OCI-LY3 (cell line): ENCODE measurements around the gene PRPF6.

ENCODE experiments used
- H2AFZ ChIP-seq: fragments of 200-600, 300-600 bp; shearing (Covaris generic); 2 replicates; pipeline ENCODE4 v1.6.0; 2014; ENCODE audit warnings: antibody characterized with exemption, low read depth, low read length
- H3K27ac ChIP-seq: fragments of 200-600, 300-600 bp; sonication (generic); 2 replicates; pipeline ENCODE4 v1.5.1; 2014; ENCODE audit warnings: mild to moderate bottlenecking, low read length, moderate library complexity, mixed read lengths
- H3K27me3 ChIP-seq: fragments of 200-600, 300-600 bp; sonication (generic); 2 replicates; pipeline ENCODE4 v1.6.1; 2014; ENCODE audit warnings: low read depth, low read length, mixed read lengths
- H3K36me3 ChIP-seq: fragments of 200-600, 300-600 bp; sonication (generic); replicated peaks from 2 replicates; pipeline ENCODE3; 2014; ENCODE audit warnings: low read depth, low read length, mixed read lengths
- H3K4me1 ChIP-seq: fragments of 300-600, 200-600 bp; sonication (generic); 2 replicates; pipeline ENCODE4 v1.6.1; 2014; ENCODE audit warnings: low read length, mixed read lengths
- H3K4me2 ChIP-seq: fragments of 200-600, 300-600 bp; sonication (generic); 2 replicates; pipeline ENCODE4 v1.6.1; 2014; ENCODE audit warnings: low read length, mixed read lengths
- H3K4me3 ChIP-seq: fragments of 300-600, 200-600 bp; sonication (generic); 2 replicates; pipeline ENCODE4 v1.5.1; 2014; ENCODE audit warnings: antibody characterized with exemption, mild to moderate bottlenecking, low read length, moderate library complexity
- H3K79me2 ChIP-seq: fragments of 300-600, 200-600 bp; shearing (Covaris generic); 2 replicates; pipeline ENCODE4 v1.6.1; 2014; ENCODE audit warnings: mild to moderate bottlenecking, low read length, mixed read lengths
- H3K9ac ChIP-seq: fragments of 300-600, 200-600 bp; shearing (Covaris generic); 2 replicates; pipeline ENCODE4 v1.6.0; 2014; ENCODE audit warnings: mild to moderate bottlenecking, low read length, moderate library complexity
- H3K9me3 ChIP-seq: fragments of 200-600, 300-600 bp; shearing (Covaris generic); 2 replicates; pipeline ENCODE4 v1.6.1; 2014; ENCODE audit warnings: low read length, mixed read lengths; ENCODE audit not compliant: insufficient read depth
- H4K20me1 ChIP-seq: fragments of 200-600, 300-600 bp; sonication (generic); 2 replicates; pipeline ENCODE4 v1.6.1; 2016; ENCODE audit warnings: low read length, mixed read lengths; ENCODE audit not compliant: insufficient read depth
- CTCF ChIP-seq: fragments of 200-600, 300-600 bp; sonication (generic); IDR thresholded peaks from 2 replicates; pipeline ENCODE4 v1.5.1; 2014; ENCODE audit warnings: antibody characterized with exemption, low read length, low read depth
- EZH2phosphoT487 ChIP-seq: fragments of 200-600 bp; shearing (Covaris generic); IDR thresholded peaks from 2 replicates; pipeline ENCODE4 v1.6.1; 2018; ENCODE audit warnings: antibody characterized with exemption, mixed run types, low read depth

PRPF6 gene

GRCh38 chr20:64065062-64065973 is 84.4 kb downstream of the PRPF6 start:
- Histone ChIP-seq H3K36me3 (no peaks in the 10 kb centered on the region), H3K4me1 (peaks cover 20% of the 10 kb centered on the region), H3K9ac (no peak overlapping the region), H3K9me3 (no peaks in the 10 kb centered on the region), H2AFZ (no peak overlapping the region), H4K20me1 (no peaks in the 10 kb centered on the region), H3K79me2 (no peaks in the 10 kb centered on the region), H3K4me3 (no peak overlapping the region), H3K4me2 (no peak overlapping the region), H3K27ac (no peak overlapping the region), H3K27me3 (peaks cover 4% of the 10 kb centered on the region; the same call in 1 of the 2 replicates)
- TF ChIP-seq CTCF (no peak), EZH2phosphoT487 (no peak)

- Histone ChIP-seq H2AFZ (no peak overlapping the region), H3K4me1 (peaks cover 20% of the 10 kb centered on the region), H3K9ac (no peak overlapping the region), H3K27ac (no peak overlapping the region), H3K4me2 (no peak overlapping the region), H3K27me3 (peaks cover 4% of the 10 kb centered on the region; the same call in 1 of the 2 replicates), H3K9me3 (no peaks in the 10 kb centered on the region), H3K36me3 (no peaks in the 10 kb centered on the region), H3K79me2 (no peaks in the 10 kb centered on the region), H4K20me1 (no peaks in the 10 kb centered on the region), H3K4me3 (no peak overlapping the region)
- TF ChIP-seq CTCF = no peak
- TF ChIP-seq EZH2phosphoT487 = no peak
These were observed 85.0 kb downstream of the PRPF6 start for GRCh38 chr20:64065974-64066343.

- H3K27me3 ChIP-seq = peaks cover 4% of the 10 kb centered on the region; the same call in 1 of the 2 replicates
- H3K4me3 ChIP-seq = no peak overlapping the region
- H3K79me2 ChIP-seq = no peaks in the 10 kb centered on the region
- no peaks in the 10 kb centered on the region for H4K20me1 ChIP-seq
- H3K9me3 ChIP-seq = no peaks in the 10 kb centered on the region
- peaks cover under 1% of the 10 kb centered on the region for H3K36me3 ChIP-seq
- TF ChIP-seq EZH2phosphoT487 (no peak), CTCF (no peak)
- peaks cover 19% of the 10 kb centered on the region for H3K4me1 ChIP-seq
- H3K9ac ChIP-seq = no peak overlapping the region
- H3K4me2 ChIP-seq = no peak overlapping the region
- no peak overlapping the region for H3K27ac ChIP-seq
- H2AFZ ChIP-seq = no peak overlapping the region
These were observed 86.2 kb downstream of the PRPF6 start for GRCh38 chr20:64067005-64067632.

GRCh38 chr20:64067733-64068307 is 86.9 kb downstream of the PRPF6 start:
- H3K9ac ChIP-seq = no peak overlapping the region
- TF ChIP-seq EZH2phosphoT487 = no peak
- TF ChIP-seq CTCF = no peak
- H4K20me1 ChIP-seq = no peaks in the 10 kb centered on the region
- peaks cover 4% of the 10 kb centered on the region; the same call in 1 of the 2 replicates for H3K27me3 ChIP-seq
- no peak overlapping the region for H3K4me3 ChIP-seq
- no peak overlapping the region for H3K4me2 ChIP-seq
- no peaks in the 10 kb centered on the region for H3K79me2 ChIP-seq
- H3K4me1 ChIP-seq = peaks cover 13% of the 10 kb centered on the region
- no peak overlapping the region for H2AFZ ChIP-seq
- H3K9me3 ChIP-seq = no peaks in the 10 kb centered on the region
- no peak overlapping the region for H3K27ac ChIP-seq
- H3K36me3 ChIP-seq = peaks cover 4% of the 10 kb centered on the region
